GM23338 (cell line): ENCODE data around the gene PKD2. TPM values are rescaled to one million over a fixed set of nuclear protein-coding genes. Genes with fewer than 3 reads are reported as not detected.

Experiments
- ATAC-seq: fragments of 200-7000 bp; cut with Tn5 transposase; 3 replicates; pipeline ENCODE4 v1.9.1; 2020
- DNase-seq: peaks from one replicate; pipeline ENCODE4 v3.0.0-alpha.2; 2015; ENCODE audit warnings: low spot score
- H2AFZ ChIP-seq: fragments of 200-600 bp; sonication (generic); 2 replicates; pipeline ENCODE4 v1.8.0; 2016; ENCODE audit warnings: antibody characterized with exemption, mild to moderate bottlenecking, moderate library complexity
- H3F3A ChIP-seq: fragments of 200-600 bp; sonication (generic); replicated peaks from 2 replicates; pipeline ENCODE4 v1.8.0; 2017; ENCODE audit warnings: antibody characterized with exemption, mixed run types, low read depth
- H3K27ac ChIP-seq: fragments of 200-600 bp; sonication (generic); 2 replicates; pipeline ENCODE4 v1.6.1; 2016; ENCODE audit warnings: low read depth
- H3K27me3 ChIP-seq: fragments of 200-600 bp; sonication (generic); 2 replicates; pipeline ENCODE4 v1.8.0; 2016; ENCODE audit warnings: mild to moderate bottlenecking, mixed run types, moderate library complexity; ENCODE audit not compliant: insufficient read depth
- H3K36me3 ChIP-seq: fragments of 200-600 bp; sonication (generic); 2 replicates; pipeline ENCODE4 v1.8.0; 2016; ENCODE audit warnings: mild to moderate bottlenecking; ENCODE audit not compliant: insufficient read depth
- H3K4me1 ChIP-seq: fragments of 200-600 bp; sonication (generic); 2 replicates; pipeline ENCODE4 v1.8.0; 2016; ENCODE audit warnings: mild to moderate bottlenecking, moderate library complexity; ENCODE audit not compliant: insufficient read depth
- H3K4me2 ChIP-seq: fragments of 200-600 bp; sonication (generic); 2 replicates; pipeline ENCODE4 v1.7.1; 2017; ENCODE audit warnings: mixed run types
- H3K4me3 ChIP-seq: fragments of 200-600 bp; sonication (generic); 2 replicates; pipeline ENCODE4 v1.6.1; 2016; ENCODE audit warnings: mixed run types
- H3K79me2 ChIP-seq: fragments of 200-600 bp; sonication (generic); replicated peaks from 2 replicates; pipeline ENCODE4 v1.8.0; 2017; ENCODE audit warnings: mild to moderate bottlenecking; ENCODE audit not compliant: insufficient read depth
- H3K9me2 ChIP-seq: fragments of 200-600 bp; sonication (generic); 2 replicates; pipeline ENCODE4 v1.8.0; 2017; ENCODE audit not compliant: insufficient read depth
- H4K20me1 ChIP-seq: fragments of 200-600 bp; sonication (generic); replicated peaks from 2 replicates; pipeline ENCODE4 v1.8.0; 2017; ENCODE audit warnings: mild to moderate bottlenecking; ENCODE audit not compliant: insufficient read depth
- H3K27ac Mint-ChIP-seq: 2 replicates; pipeline ENCODE4 v1.8.0; 2020; ENCODE audit warnings: inconsistent platforms, mild to moderate bottlenecking, moderate library complexity, mixed read lengths
- H3K27me3 Mint-ChIP-seq: 3 replicates; pipeline ENCODE4 v1.8.0; 2022; ENCODE audit warnings: low read depth, mild to moderate bottlenecking, moderate library complexity, mixed read lengths, inconsistent platforms; ENCODE audit not compliant: insufficient read depth, poor library complexity
- H3K36me3 Mint-ChIP-seq: 3 replicates; pipeline ENCODE4 v1.8.0; 2021; ENCODE audit warnings: low read depth, mild to moderate bottlenecking, inconsistent platforms, moderate library complexity, mixed read lengths
- H3K4me1 Mint-ChIP-seq: 3 replicates; pipeline ENCODE4 v1.8.0; 2020; ENCODE audit warnings: mild to moderate bottlenecking, inconsistent platforms, mixed read lengths
- H3K4me3 Mint-ChIP-seq: 3 replicates; pipeline ENCODE4 v1.8.0; 2021; ENCODE audit warnings: moderate library complexity, mild to moderate bottlenecking, inconsistent platforms, mixed read lengths
- H3K9me3 Mint-ChIP-seq: 3 replicates; pipeline ENCODE4 v1.8.0; 2020; ENCODE audit warnings: moderate library complexity, mild to moderate bottlenecking, inconsistent platforms, mixed read lengths
- CREB1 ChIP-seq: fragments of 250-450 bp; sonication (Bioruptor Pico); IDR thresholded peaks from 2 replicates; pipeline ENCODE4 v1.5.0; 2020; ENCODE audit warnings: low read depth, mild to moderate bottlenecking, moderate library complexity
- CTCF ChIP-seq, 2 experiments: fragments of 200-600 bp in 1 of 2; sonication (generic) in 1 of 2; conservative IDR thresholded peaks; 2 replicates each; pipeline versions ENCODE4 v1.5.1 to v1.6.1; 2016 to 2017; ENCODE audit warnings: antibody characterized with exemption in 2 of 2, low read depth in 2 of 2, mild to moderate bottlenecking in 2 of 2, moderate library complexity in 1 of 2
- EZH2 ChIP-seq: fragments of 200-600 bp; sonication (generic); IDR thresholded peaks from one replicate; pipeline ENCODE4 v1.8.0; 2017; ENCODE audit warnings: antibody characterized with exemption, mild to moderate bottlenecking, low read depth; ENCODE audit not compliant: unreplicated experiment
- EZH2phosphoT487 ChIP-seq: fragments of 200-600 bp; sonication (generic); IDR thresholded peaks from one replicate; pipeline ENCODE4 v1.8.1; 2018; ENCODE audit warnings: antibody characterized with exemption; ENCODE audit not compliant: unreplicated experiment
- JUNB ChIP-seq: IDR thresholded peaks from one replicate; pipeline ENCODE4 v1.6.1; 2016; ENCODE audit warnings: antibody characterized with exemption; ENCODE audit not compliant: unreplicated experiment
- NANOG ChIP-seq: IDR thresholded peaks from 2 replicates; pipeline ENCODE4 v1.6.1; 2016; ENCODE audit warnings: antibody characterized with exemption, borderline replicate concordance
- POLR2AphosphoS5 ChIP-seq: IDR thresholded peaks from 2 replicates; pipeline ENCODE4 v1.6.1; 2016; ENCODE audit warnings: antibody characterized with exemption, low read depth
- STAT1 ChIP-seq: IDR thresholded peaks from one replicate; pipeline ENCODE4 v1.6.1; 2016; ENCODE audit warnings: antibody characterized with exemption; ENCODE audit not compliant: unreplicated experiment
- ZNF114 ChIP-seq: fragments of 250-450 bp; sonication (Bioruptor Pico); IDR thresholded peaks from 2 replicates; pipeline ENCODE4 v1.5.0; 2020; ENCODE audit warnings: mild to moderate bottlenecking, moderate library complexity
- ZNF331 ChIP-seq: fragments of 250-450 bp; sonication (Bioruptor Pico); IDR thresholded peaks from 2 replicates; pipeline ENCODE4 v1.5.0; 2020; ENCODE audit warnings: low read depth, mild to moderate bottlenecking, moderate library complexity
- polyA plus RNA-seq: library from polyadenylated mRNA; unstranded; fragments of >200 nt; fragmentation: Nextera tagmentation; extraction: Ambion mirVana; gene quantifications from 2 replicates; pipeline ENCODE4 v1.2.1, GENCODE V29; 2016
- total RNA-seq: library from RNA; depleted of rRNA; stranded (reverse); fragments of >200 nt; shearing (Covaris generic); gene quantifications from 2 replicates; pipeline ENCODE4 v1.2.3, GENCODE V29; 2014
- TF ChIP-seq, protein P1 (sequence below): fragments of 250-450 bp; sonication (Bioruptor Pico); IDR thresholded peaks from 2 replicates; pipeline ENCODE4 v1.5.0; 2020; ENCODE audit warnings: mild to moderate bottlenecking, moderate library complexity
- TF ChIP-seq, protein P2 (sequence below): IDR thresholded peaks from one replicate; pipeline ENCODE4 v1.6.1; 2018; ENCODE audit warnings: antibody characterized with exemption; ENCODE audit not compliant: unreplicated experiment
- TF ChIP-seq, protein P3 (sequence below): IDR thresholded peaks from 2 replicates; pipeline ENCODE4 v1.6.1; 2016; ENCODE audit warnings: antibody characterized with exemption

PKD2 gene
- total and polyA plus RNA-seq, 2 experiments from 2014 or later = 17.9 to 45.3 TPM

DNA sequence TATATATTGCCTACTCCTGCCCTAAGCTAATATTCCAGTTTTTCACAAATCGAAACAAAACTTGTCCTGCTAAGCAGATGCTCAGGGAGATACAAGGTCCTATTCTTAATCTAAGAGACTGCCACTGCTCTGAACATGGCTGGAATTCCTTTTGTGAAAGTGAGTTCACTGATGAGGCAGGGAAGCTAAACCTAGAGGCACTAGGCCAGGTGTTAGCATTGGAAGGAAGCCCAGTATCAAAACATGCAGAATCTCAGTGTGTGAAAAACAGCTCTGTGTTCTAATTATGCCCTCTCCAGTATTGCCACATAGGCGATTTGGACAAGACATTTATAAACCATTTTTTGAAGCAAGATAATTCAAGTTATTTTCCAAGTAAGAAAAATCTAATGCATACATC, 103.4 kb downstream of the PKD2 start:
- H3K4me3 Mint-ChIP-seq = no peak overlapping the region
- ATAC-seq = peak; percentile 68

More for the DNA sequence above, 103.4 kb downstream of the PKD2 start:
- peak overlapping the region; percentile 34; the same call in 1 of the 2 replicates for H3K27ac ChIP-seq
- TF ChIP-seq ZNF331 (CRISPR knock-in tag) (no peak), STAT1 (no peak), POLR2AphosphoS5 (no peak), CTCF (conservative IDR thresholded peaks at IDR 0.05; ENCODE audit: low read depth in 2 of 2) (no peak), NANOG (no peak), EZH2phosphoT487 (no peak), CREB1 (CRISPR knock-in tag) (no peak), JUNB (no peak), ZNF114 (CRISPR knock-in tag) (no peak), EZH2 (no peak)
- TF ChIP-seq, protein P1, sequence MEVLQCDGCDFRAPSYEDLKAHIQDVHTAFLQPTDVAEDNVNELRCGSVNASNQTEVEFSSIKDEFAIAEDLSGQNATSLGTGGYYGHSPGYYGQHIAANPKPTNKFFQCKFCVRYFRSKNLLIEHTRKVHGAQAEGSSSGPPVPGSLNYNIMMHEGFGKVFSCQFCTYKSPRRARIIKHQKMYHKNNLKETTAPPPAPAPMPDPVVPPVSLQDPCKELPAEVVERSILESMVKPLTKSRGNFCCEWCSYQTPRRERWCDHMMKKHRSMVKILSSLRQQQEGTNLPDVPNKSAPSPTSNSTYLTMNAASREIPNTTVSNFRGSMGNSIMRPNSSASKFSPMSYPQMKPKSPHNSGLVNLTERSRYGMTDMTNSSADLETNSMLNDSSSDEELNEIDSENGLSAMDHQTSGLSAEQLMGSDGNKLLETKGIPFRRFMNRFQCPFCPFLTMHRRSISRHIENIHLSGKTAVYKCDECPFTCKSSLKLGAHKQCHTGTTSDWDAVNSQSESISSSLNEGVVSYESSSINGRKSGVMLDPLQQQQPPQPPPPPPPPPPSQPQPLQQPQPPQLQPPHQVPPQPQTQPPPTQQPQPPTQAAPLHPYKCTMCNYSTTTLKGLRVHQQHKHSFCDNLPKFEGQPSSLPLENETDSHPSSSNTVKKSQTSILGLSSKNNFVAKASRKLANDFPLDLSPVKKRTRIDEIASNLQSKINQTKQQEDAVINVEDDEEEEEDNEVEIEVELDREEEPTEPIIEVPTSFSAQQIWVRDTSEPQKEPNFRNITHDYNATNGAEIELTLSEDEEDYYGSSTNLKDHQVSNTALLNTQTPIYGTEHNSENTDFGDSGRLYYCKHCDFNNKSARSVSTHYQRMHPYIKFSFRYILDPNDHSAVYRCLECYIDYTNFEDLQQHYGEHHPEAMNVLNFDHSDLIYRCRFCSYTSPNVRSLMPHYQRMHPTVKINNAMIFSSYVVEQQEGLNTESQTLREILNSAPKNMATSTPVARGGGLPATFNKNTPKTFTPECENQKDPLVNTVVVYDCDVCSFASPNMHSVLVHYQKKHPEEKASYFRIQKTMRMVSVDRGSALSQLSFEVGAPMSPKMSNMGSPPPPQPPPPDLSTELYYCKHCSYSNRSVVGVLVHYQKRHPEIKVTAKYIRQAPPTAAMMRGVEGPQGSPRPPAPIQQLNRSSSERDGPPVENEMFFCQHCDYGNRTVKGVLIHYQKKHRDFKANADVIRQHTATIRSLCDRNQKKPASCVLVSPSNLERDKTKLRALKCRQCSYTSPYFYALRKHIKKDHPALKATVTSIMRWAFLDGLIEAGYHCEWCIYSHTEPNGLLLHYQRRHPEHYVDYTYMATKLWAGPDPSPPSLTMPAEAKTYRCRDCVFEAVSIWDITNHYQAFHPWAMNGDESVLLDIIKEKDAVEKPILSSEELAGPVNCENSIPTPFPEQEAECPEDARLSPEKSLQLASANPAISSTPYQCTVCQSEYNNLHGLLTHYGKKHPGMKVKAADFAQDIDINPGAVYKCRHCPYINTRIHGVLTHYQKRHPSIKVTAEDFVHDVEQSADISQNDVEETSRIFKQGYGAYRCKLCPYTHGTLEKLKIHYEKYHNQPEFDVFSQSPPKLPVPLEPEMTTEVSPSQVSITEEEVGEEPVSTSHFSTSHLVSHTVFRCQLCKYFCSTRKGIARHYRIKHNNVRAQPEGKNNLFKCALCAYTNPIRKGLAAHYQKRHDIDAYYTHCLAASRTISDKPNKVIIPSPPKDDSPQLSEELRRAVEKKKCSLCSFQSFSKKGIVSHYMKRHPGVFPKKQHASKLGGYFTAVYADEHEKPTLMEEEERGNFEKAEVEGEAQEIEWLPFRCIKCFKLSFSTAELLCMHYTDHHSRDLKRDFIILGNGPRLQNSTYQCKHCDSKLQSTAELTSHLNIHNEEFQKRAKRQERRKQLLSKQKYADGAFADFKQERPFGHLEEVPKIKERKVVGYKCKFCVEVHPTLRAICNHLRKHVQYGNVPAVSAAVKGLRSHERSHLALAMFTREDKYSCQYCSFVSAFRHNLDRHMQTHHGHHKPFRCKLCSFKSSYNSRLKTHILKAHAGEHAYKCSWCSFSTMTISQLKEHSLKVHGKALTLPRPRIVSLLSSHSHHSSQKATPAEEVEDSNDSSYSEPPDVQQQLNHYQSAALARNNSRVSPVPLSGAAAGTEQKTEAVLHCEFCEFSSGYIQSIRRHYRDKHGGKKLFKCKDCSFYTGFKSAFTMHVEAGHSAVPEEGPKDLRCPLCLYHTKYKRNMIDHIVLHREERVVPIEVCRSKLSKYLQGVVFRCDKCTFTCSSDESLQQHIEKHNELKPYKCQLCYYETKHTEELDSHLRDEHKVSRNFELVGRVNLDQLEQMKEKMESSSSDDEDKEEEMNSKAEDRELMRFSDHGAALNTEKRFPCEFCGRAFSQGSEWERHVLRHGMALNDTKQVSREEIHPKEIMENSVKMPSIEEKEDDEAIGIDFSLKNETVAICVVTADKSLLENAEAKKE (CRISPR knock-in tag) = no peak
- TF ChIP-seq, protein P2, sequence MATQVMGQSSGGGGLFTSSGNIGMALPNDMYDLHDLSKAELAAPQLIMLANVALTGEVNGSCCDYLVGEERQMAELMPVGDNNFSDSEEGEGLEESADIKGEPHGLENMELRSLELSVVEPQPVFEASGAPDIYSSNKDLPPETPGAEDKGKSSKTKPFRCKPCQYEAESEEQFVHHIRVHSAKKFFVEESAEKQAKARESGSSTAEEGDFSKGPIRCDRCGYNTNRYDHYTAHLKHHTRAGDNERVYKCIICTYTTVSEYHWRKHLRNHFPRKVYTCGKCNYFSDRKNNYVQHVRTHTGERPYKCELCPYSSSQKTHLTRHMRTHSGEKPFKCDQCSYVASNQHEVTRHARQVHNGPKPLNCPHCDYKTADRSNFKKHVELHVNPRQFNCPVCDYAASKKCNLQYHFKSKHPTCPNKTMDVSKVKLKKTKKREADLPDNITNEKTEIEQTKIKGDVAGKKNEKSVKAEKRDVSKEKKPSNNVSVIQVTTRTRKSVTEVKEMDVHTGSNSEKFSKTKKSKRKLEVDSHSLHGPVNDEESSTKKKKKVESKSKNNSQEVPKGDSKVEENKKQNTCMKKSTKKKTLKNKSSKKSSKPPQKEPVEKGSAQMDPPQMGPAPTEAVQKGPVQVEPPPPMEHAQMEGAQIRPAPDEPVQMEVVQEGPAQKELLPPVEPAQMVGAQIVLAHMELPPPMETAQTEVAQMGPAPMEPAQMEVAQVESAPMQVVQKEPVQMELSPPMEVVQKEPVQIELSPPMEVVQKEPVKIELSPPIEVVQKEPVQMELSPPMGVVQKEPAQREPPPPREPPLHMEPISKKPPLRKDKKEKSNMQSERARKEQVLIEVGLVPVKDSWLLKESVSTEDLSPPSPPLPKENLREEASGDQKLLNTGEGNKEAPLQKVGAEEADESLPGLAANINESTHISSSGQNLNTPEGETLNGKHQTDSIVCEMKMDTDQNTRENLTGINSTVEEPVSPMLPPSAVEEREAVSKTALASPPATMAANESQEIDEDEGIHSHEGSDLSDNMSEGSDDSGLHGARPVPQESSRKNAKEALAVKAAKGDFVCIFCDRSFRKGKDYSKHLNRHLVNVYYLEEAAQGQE = no peak
- TF ChIP-seq, protein P3, sequence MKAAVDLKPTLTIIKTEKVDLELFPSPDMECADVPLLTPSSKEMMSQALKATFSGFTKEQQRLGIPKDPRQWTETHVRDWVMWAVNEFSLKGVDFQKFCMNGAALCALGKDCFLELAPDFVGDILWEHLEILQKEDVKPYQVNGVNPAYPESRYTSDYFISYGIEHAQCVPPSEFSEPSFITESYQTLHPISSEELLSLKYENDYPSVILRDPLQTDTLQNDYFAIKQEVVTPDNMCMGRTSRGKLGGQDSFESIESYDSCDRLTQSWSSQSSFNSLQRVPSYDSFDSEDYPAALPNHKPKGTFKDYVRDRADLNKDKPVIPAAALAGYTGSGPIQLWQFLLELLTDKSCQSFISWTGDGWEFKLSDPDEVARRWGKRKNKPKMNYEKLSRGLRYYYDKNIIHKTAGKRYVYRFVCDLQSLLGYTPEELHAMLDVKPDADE = no peak
- H3F3A ChIP-seq = no peaks in the 10 kb centered on the region
- H3K36me3 ChIP-seq = no peaks in the 10 kb centered on the region; the same call in 1 of the 2 replicates
- no peak overlapping the region for H3K4me2 ChIP-seq
- Mint-ChIP-seq H3K27ac (no peak overlapping the region), H3K4me1 (peaks cover 3% of the 10 kb centered on the region; the same call in 2 of the 3 replicates), H3K36me3 (no peaks in the 10 kb centered on the region), H3K9me3 (no peaks in the 10 kb centered on the region), H3K27me3 (peaks cover 2% of the 10 kb centered on the region)
- H2AFZ ChIP-seq = no peak overlapping the region
- no peaks in the 10 kb centered on the region for H3K9me2 ChIP-seq
- no peaks in the 10 kb centered on the region for H4K20me1 ChIP-seq
- H3K4me1 ChIP-seq = no peaks in the 10 kb centered on the region
- no peak overlapping the region for H3K4me3 ChIP-seq
- DNase-seq = peak; percentile 46
- H3K27me3 ChIP-seq = no peaks in the 10 kb centered on the region
- H3K79me2 ChIP-seq = no peaks in the 10 kb centered on the region
